HepG2 (cell line): Measurements from ENCODE around the gene MTFR1L. TPM values are rescaled to one million over a fixed set of nuclear protein-coding genes. Genes with fewer than 3 reads are reported as not detected.

Experiments
- AKNA ChIP-seq: sonication (generic); formaldehyde crosslinking; IDR thresholded peaks from 2 replicates; pipeline ENCODE4 v1.4.0; 2020; ENCODE audit warnings: missing genetic modification reagents, borderline replicate concordance
- ELK4 ChIP-seq: sonication (generic); formaldehyde crosslinking; IDR thresholded peaks from 2 replicates; pipeline ENCODE4 v1.9.0; 2021; ENCODE audit warnings: missing genetic modification reagents, borderline replicate concordance
- ERF ChIP-seq: IDR thresholded peaks from 2 replicates; pipeline ENCODE4 v1.6.1; 2018; ENCODE audit warnings: missing biosample characterization, missing genetic modification reagents
- HCFC1 ChIP-seq: fragments of 150-350 bp; IDR thresholded peaks from 2 replicates; pipeline ENCODE4 v1.6.1; 2014; ENCODE audit warnings: low read depth, low read length
- HNRNPK ChIP-seq: fragments of 200-400 bp; formaldehyde crosslinking; IDR thresholded peaks from 2 replicates; pipeline ENCODE4 v1.6.1; 2018; ENCODE audit warnings: low read length, low read depth, moderate library complexity, mild to moderate bottlenecking; ENCODE audit not compliant: poor library complexity, severe bottlenecking
- MAFK ChIP-seq, 2 experiments: IDR thresholded peaks in 1 of 2; conservative IDR thresholded peaks in 1 of 2; 2 replicates each; pipeline ENCODE4 v1.6.1; 2011; ENCODE audit warnings: improper control_type of control experiment in 2 of 2, low read length in 2 of 2
- ZNF142 ChIP-seq: sonication (generic); formaldehyde crosslinking; IDR thresholded peaks from 2 replicates; pipeline ENCODE4 v1.4.0; 2020; ENCODE audit warnings: missing genetic modification reagents
- ZNF629 ChIP-seq: sonication (generic); formaldehyde crosslinking; conservative IDR thresholded peaks from 2 replicates; pipeline ENCODE4 v1.5.0; 2020; ENCODE audit warnings: missing genetic modification reagents
- ZNF839 ChIP-seq: sonication (generic); formaldehyde crosslinking; IDR thresholded peaks from 2 replicates; pipeline ENCODE4 v1.4.0; 2020; ENCODE audit warnings: missing genetic modification reagents, mild to moderate bottlenecking, borderline replicate concordance
- polyA plus RNA-seq, 8 experiments: library from polyadenylated mRNA; depleted of rRNA in 3 of 8; stranded (reverse) in 7 of 8; unstranded in 1 of 8; fragments of >200 nt; fragmentation: Illumina TruSeq in 4 of 8; extraction: Trizol in 4 of 8; gene quantifications; 2 replicates each; pipeline versions ENCODE4 v1.2.1 to v1.2.3, GENCODE V29; 2011 to 2016; ENCODE audit warnings: low read depth in 4 of 8, missing spikeins in 1 of 8, mixed read lengths in 1 of 8; ENCODE audit not compliant: insufficient read depth in 1 of 8
- total RNA-seq, 5 experiments: library from RNA; depleted of rRNA; stranded (reverse); fragments of >200 nt; fragmentation: Illumina TruSeq; extraction: Trizol; gene quantifications; 2 replicates each; pipeline ENCODE4 v1.2.3, GENCODE V29; 2016; ENCODE audit warnings: low read depth in 1 of 5
- TF ChIP-seq, protein P1 (sequence below): sonication (generic); formaldehyde crosslinking; conservative IDR thresholded peaks from 2 replicates; pipeline ENCODE4 v1.4.0; 2020; ENCODE audit warnings: mild to moderate bottlenecking, missing genetic modification reagents, moderate library complexity

MTFR1L gene
- total and polyA plus RNA-seq, 2 of the 13 experiments (the other 11 are each of a cell fraction or from before 2014, with no cell fraction given), result 38.0 to 55.7 TPM

GRCh38 chr1:25819491-25820246 is at the start of gene MTFR1L (continued):
- TF ChIP-seq, protein P1, sequence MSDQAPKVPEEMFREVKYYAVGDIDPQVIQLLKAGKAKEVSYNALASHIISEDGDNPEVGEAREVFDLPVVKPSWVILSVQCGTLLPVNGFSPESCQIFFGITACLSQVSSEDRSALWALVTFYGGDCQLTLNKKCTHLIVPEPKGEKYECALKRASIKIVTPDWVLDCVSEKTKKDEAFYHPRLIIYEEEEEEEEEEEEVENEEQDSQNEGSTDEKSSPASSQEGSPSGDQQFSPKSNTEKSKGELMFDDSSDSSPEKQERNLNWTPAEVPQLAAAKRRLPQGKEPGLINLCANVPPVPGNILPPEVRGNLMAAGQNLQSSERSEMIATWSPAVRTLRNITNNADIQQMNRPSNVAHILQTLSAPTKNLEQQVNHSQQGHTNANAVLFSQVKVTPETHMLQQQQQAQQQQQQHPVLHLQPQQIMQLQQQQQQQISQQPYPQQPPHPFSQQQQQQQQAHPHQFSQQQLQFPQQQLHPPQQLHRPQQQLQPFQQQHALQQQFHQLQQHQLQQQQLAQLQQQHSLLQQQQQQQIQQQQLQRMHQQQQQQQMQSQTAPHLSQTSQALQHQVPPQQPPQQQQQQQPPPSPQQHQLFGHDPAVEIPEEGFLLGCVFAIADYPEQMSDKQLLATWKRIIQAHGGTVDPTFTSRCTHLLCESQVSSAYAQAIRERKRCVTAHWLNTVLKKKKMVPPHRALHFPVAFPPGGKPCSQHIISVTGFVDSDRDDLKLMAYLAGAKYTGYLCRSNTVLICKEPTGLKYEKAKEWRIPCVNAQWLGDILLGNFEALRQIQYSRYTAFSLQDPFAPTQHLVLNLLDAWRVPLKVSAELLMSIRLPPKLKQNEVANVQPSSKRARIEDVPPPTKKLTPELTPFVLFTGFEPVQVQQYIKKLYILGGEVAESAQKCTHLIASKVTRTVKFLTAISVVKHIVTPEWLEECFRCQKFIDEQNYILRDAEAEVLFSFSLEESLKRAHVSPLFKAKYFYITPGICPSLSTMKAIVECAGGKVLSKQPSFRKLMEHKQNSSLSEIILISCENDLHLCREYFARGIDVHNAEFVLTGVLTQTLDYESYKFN (CRISPR knock-in tag), result peak; percentile 62; the same call in 1 of the 2 replicates
- TF ChIP-seq HCFC1 (peak; percentile 16; the same call in 1 of the 2 replicates), AKNA (CRISPR knock-in tag) (no peak), ZNF629 (CRISPR knock-in tag) (no peak), ELK4 (no peak), ZNF839 (CRISPR knock-in tag) (no peak), ZNF142 (CRISPR knock-in tag) (no peak; the same call in 1 of the 2 replicates), MAFK (conservative IDR thresholded peaks at IDR 0.05 in 1 of 2, IDR thresholded peaks at IDR 0.05 in 1 of 2; ENCODE audit: low read length in 2 of 2) (no peak), ERF (peak; percentile 58; the same call in 1 of the 2 replicates), HNRNPK (no peak)
